Osteoblast (primary cell): ENCODE measurements around the gene ASL. TPM values are rescaled to one million over a fixed set of nuclear protein-coding genes. Genes with fewer than 3 reads are reported as not detected.

ENCODE experiments used
- DNase-seq: peaks from one replicate; pipeline ENCODE4 v3.0.0; 2011; ENCODE audit warnings: low spot score, mixed read lengths; ENCODE audit not compliant: insufficient read length; ENCODE audit errors: missing footprints
- H2AFZ ChIP-seq: 2 replicates; pipeline ENCODE4 v1.6.0; 2011; ENCODE audit warnings: mild to moderate bottlenecking, low read length
- H3K27ac ChIP-seq: 2 replicates; pipeline ENCODE4 v1.5.1; 2011; ENCODE audit warnings: mild to moderate bottlenecking, low read depth, low read length, moderate library complexity
- H3K27me3 ChIP-seq: 2 replicates; pipeline ENCODE4 v1.6.0; 2012; ENCODE audit warnings: mild to moderate bottlenecking, control low read depth, inconsistent platforms, low read length, moderate library complexity; ENCODE audit not compliant: insufficient read depth
- H3K36me3 ChIP-seq: 2 replicates; pipeline ENCODE4 v1.5.1; 2011; ENCODE audit warnings: mild to moderate bottlenecking, low read length, control low read depth, moderate library complexity; ENCODE audit not compliant: insufficient read depth
- H3K4me1 ChIP-seq: 2 replicates; pipeline ENCODE4 v1.5.1; 2011; ENCODE audit warnings: mild to moderate bottlenecking, low read length, control low read depth, moderate library complexity; ENCODE audit not compliant: insufficient read depth
- H3K4me2 ChIP-seq: 2 replicates; pipeline ENCODE4 v1.6.0; 2011; ENCODE audit warnings: mild to moderate bottlenecking, low read length; ENCODE audit not compliant: insufficient read depth
- H3K4me3 ChIP-seq: fragments of 200-600 bp; sonication (generic); 3 replicates; pipeline ENCODE4 v1.5.1; 2012; ENCODE audit warnings: mild to moderate bottlenecking, low read length, inconsistent platforms; ENCODE audit not compliant: insufficient read depth
- H3K79me2 ChIP-seq: 2 replicates; pipeline ENCODE4 v1.6.0; 2012; ENCODE audit warnings: mild to moderate bottlenecking, low read length, control low read depth, inconsistent platforms; ENCODE audit not compliant: insufficient read depth
- H3K9me3 ChIP-seq: 2 replicates; pipeline ENCODE4 v1.5.1; 2011; ENCODE audit warnings: low read depth, low read length, control low read depth
- H4K20me1 ChIP-seq: 2 replicates; pipeline ENCODE4 v1.6.0; 2012; ENCODE audit warnings: mild to moderate bottlenecking, low read length, control low read depth; ENCODE audit not compliant: insufficient read depth
- total RNA-seq: library from RNA; depleted of rRNA; stranded (reverse); fragments of >200 nt; gene quantifications from 2 replicates; pipeline ENCODE4 v1.2.3, GENCODE V29; 2012
- TF ChIP-seq, protein P1 (sequence below): IDR thresholded peaks from 2 replicates; pipeline ENCODE4 v1.5.1; 2011; ENCODE audit warnings: mild to moderate bottlenecking, low read depth, low read length, moderate library complexity; ENCODE audit errors: extremely low read depth

The ASL gene
- total RNA-seq, 1 donor: 53.6 TPM

DNA sequence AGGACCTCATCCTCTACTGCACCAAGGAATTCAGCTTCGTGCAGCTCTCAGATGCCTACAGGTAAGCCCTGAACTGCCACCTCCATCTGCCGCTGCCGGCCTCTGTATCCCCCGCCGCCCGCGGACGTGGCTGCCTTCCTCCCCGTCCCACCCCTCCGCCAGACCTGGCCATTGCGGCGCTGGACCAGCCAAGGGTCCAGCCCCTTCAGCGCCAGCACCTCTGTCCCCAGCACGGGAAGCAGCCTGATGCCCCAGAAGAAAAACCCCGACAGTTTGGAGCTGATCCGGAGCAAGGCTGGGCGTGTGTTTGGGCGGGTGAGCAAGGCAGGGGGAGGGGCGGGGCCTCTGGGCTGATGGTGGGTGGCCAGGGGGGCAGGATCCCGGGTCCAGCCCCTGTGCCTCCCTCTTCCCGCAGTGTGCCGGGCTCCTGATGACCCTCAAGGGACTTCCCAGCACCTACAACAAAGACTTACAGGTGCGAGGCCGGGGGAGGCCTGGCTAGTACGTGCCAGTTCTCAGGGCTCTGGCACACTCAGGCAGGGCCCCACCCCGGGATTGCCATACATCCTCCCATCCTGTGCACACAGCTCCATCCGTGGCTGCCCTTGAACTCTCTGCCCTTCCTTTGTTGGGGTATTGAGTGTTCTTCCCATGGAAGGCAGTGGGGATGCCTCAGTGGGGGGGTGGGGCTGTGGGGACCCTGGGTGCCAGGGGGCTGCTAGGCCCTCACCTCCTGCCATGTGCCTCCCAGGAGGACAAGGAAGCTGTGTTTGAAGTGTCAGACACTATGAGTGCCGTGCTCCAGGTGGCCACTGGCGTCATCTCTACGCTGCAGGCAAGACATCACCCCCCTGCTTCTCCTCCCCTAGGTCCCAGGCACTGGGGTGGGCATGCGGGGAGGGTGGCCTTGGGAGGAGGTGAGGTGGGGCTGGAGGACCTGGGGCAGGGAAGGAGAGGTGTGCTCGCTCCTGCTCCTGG, 13.5 kb downstream of the ASL start:
- no peak overlapping the region for H3K27ac ChIP-seq
- H2AFZ ChIP-seq: no peak overlapping the region
- H3K4me1 ChIP-seq: no peaks in the 10 kb centered on the region
- TF ChIP-seq, protein P1, sequence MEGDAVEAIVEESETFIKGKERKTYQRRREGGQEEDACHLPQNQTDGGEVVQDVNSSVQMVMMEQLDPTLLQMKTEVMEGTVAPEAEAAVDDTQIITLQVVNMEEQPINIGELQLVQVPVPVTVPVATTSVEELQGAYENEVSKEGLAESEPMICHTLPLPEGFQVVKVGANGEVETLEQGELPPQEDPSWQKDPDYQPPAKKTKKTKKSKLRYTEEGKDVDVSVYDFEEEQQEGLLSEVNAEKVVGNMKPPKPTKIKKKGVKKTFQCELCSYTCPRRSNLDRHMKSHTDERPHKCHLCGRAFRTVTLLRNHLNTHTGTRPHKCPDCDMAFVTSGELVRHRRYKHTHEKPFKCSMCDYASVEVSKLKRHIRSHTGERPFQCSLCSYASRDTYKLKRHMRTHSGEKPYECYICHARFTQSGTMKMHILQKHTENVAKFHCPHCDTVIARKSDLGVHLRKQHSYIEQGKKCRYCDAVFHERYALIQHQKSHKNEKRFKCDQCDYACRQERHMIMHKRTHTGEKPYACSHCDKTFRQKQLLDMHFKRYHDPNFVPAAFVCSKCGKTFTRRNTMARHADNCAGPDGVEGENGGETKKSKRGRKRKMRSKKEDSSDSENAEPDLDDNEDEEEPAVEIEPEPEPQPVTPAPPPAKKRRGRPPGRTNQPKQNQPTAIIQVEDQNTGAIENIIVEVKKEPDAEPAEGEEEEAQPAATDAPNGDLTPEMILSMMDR: no peak
- DNase-seq: peak; percentile 48
- no peaks in the 10 kb centered on the region for H3K9me3 ChIP-seq
- H4K20me1 ChIP-seq: no peaks in the 10 kb centered on the region
- H3K79me2 ChIP-seq: no peaks in the 10 kb centered on the region
- no peak overlapping the region for H3K4me2 ChIP-seq
- H3K36me3 ChIP-seq: peaks cover 8% of the 10 kb centered on the region
- H3K27me3 ChIP-seq: no peaks in the 10 kb centered on the region
- H3K4me3 ChIP-seq: no peak overlapping the region

DNA sequence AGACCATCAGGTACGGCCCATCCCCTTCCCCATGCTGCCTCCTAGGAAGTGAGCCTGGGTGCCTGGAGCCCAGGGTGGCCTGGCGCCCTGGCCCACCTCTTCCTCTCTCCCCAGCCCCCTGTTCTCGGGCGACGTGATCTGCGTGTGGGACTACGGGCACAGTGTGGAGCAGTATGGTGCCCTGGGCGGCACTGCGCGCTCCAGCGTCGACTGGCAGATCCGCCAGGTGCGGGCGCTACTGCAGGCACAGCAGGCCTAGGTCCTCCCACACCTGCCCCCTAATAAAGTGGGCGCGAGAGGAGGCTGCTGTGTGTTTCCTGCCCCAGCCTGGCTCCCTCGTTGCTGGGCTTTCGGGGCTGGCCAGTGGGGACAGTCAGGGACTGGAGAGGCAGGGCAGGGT, 17.0 kb downstream of the ASL start:
- no peak overlapping the region for H3K27ac ChIP-seq
- no peaks in the 10 kb centered on the region for H4K20me1 ChIP-seq
- no peaks in the 10 kb centered on the region for H3K79me2 ChIP-seq
- no peak overlapping the region for H2AFZ ChIP-seq
- H3K4me2 ChIP-seq: no peak overlapping the region
- no peaks in the 10 kb centered on the region for H3K27me3 ChIP-seq
- TF ChIP-seq, protein P1: no peak
- no peaks in the 10 kb centered on the region for H3K9me3 ChIP-seq
- no peak for DNase-seq
- H3K4me1 ChIP-seq: no peaks in the 10 kb centered on the region
- H3K36me3 ChIP-seq: peaks cover 5% of the 10 kb centered on the region
- no peak overlapping the region for H3K4me3 ChIP-seq

DNA sequence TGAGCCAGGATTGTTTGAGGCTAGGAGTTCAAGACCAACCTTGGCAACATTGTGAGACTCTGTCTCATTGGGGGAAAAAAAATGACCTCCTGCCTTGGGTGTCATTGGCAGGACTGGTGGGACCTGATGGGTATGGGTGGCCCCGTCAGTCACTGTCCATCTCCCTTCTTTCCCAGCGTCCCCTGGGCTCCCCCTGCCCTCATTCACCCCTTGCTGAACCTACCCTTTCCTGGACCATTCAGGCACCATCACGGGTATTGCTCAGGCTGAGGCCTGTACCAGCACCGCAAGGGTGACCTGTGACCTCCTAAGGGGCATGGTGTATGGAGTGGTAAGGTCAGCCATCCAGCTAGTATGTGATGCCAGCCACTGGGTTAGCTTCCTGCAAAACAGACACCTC, 19.4 kb downstream of the ASL start:
- Histone ChIP-seq H3K36me3 (peaks cover 5% of the 10 kb centered on the region), H3K4me3 (no peak overlapping the region), H3K27ac (no peak overlapping the region), H3K4me1 (peaks cover 3% of the 10 kb centered on the region), H3K4me2 (no peak overlapping the region), H3K9me3 (no peaks in the 10 kb centered on the region), H2AFZ (no peak overlapping the region), H3K27me3 (no peaks in the 10 kb centered on the region), H4K20me1 (no peaks in the 10 kb centered on the region), H3K79me2 (no peaks in the 10 kb centered on the region)
- TF ChIP-seq, protein P1: no peak
- DNase-seq: peak; percentile 80

DNA sequence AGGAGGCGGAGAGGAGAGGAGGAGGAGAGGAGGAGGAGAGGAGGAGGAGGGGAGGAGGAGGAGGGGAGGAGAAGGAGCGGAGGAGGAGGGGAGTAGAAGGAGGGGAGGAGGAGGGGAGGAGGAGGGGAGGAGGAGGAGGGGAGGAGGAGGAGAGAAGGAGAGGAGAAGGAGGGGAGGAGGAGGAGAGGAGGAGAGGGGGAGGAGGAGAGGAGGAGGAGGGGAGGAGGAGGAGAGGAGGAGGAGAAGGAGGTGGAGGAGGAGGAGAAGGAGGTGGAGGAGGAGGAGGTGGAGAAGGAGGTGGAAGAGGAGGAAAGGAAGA, 23.6 kb downstream of the ASL start:
- H3K4me1 ChIP-seq: peaks cover 6% of the 10 kb centered on the region
- no peaks in the 10 kb centered on the region for H3K9me3 ChIP-seq
- H3K4me2 ChIP-seq: no peak overlapping the region
- DNase-seq: no peak
- H2AFZ ChIP-seq: no peak overlapping the region
- no peaks in the 10 kb centered on the region for H3K79me2 ChIP-seq
- H4K20me1 ChIP-seq: no peaks in the 10 kb centered on the region
- no peak overlapping the region for H3K27ac ChIP-seq
- no peaks in the 10 kb centered on the region for H3K27me3 ChIP-seq
- H3K4me3 ChIP-seq: peak overlapping the region; percentile 60
- TF ChIP-seq, protein P1: no peak
- H3K36me3 ChIP-seq: no peaks in the 10 kb centered on the region
